AG04449 (cell line): Measurements from ENCODE around the gene ZNF74.

Experiments
- CTCF ChIA-PET: fragments of 350-600 bp; formaldehyde crosslinking; extraction: SDS; loops from one replicate; lab custom pipeline; 2021; ENCODE audit warnings: antibody characterized with exemption; lab: Yijun Ruan, JAX
- POLR2A ChIA-PET: fragments of 400-600, 350-600 bp; formaldehyde crosslinking; extraction: SDS; loops from one replicate; lab custom pipeline; 2020; ENCODE audit warnings: antibody characterized with exemption, inconsistent platforms; lab: Yijun Ruan, JAX
- DNase-seq: peaks from one replicate; pipeline ENCODE4 v3.0.0-alpha.2; 2010; ENCODE audit warnings: low read depth, low spot score
- H3K4me3 ChIP-seq: 2 replicates; pipeline ENCODE4 v1.5.1; 2011; ENCODE audit warnings: low read depth, mild to moderate bottlenecking, control low read depth, low read length
- CTCF ChIP-seq: IDR thresholded peaks from one replicate; pipeline ENCODE4 v1.5.1; 2011; ENCODE audit warnings: mild to moderate bottlenecking, moderate library complexity, low read length, control low read depth, inconsistent platforms; ENCODE audit not compliant: insufficient read depth; ENCODE audit errors: missing control alignments

Gene ZNF74

GRCh38 chr22:20418211-20418788, 24.3 kb downstream of the ZNF74 start:
- ChIA-PET POLR2A (interaction anchor here (0.6 to 1.1 kb wide), 5 partner anchors 24 to 285 kb away, joined by 3 to 7 read pairs (median 4); no protein-coding TSS in a partner anchor), CTCF (interaction anchor here (0.6 to 5.5 kb wide), 38 partner anchors 9 to 324 kb away, joined by 3 to 152 read pairs (median 4); partner anchors contain the start of genes MED15 and ZNF74)
- H3K4me3 ChIP-seq = peak overlapping the region; percentile 56
- DNase-seq = no peak
- TF ChIP-seq CTCF = peak; percentile 74

- DNase-seq = no peak
- no peak for TF ChIP-seq CTCF
- no peak overlapping the region for H3K4me3 ChIP-seq
- ChIA-PET POLR2A (no interaction called here), CTCF (interaction anchor here (1.2 to 5.5 kb wide), 8 partner anchors 11 to 187 kb away, joined by 3 to 152 read pairs (median 14); no protein-coding TSS in a partner anchor)
Measured at GRCh38 chr22:20419664-20419951, 25.7 kb downstream of the ZNF74 start.

GRCh38 chr22:20420157-20420842, 26.3 kb downstream of the ZNF74 start:
- ChIA-PET CTCF (interaction anchor here (4.8 to 5.5 kb wide), 2 partner anchors 12 to 35 kb away, joined by 38 to 152 read pairs; no protein-coding TSS in a partner anchor), POLR2A (no interaction called here)
- DNase-seq = no peak
- no peak for TF ChIP-seq CTCF
- H3K4me3 ChIP-seq = no peak overlapping the region

GRCh38 chr22:20421507-20421874, 27.5 kb downstream of the ZNF74 start:
- POLR2A ChIA-PET = interaction anchor here (1.0 kb wide), 1 partner anchor 98 kb away, joined by 4 read pairs; no protein-coding TSS in a partner anchor
- CTCF ChIA-PET = interaction anchor here (1.1 to 3.7 kb wide), 3 partner anchors 9 to 33 kb away, joined by 3 to 11 read pairs (median 5); no protein-coding TSS in a partner anchor
- no peak overlapping the region for H3K4me3 ChIP-seq
- TF ChIP-seq CTCF = no peak
- no peak for DNase-seq

- TF ChIP-seq CTCF = no peak
- no peak overlapping the region for H3K4me3 ChIP-seq
- POLR2A ChIA-PET = interaction anchor here (1.5 kb wide), 1 partner anchor 16 kb away, joined by 5 read pairs; no protein-coding TSS in a partner anchor
- CTCF ChIA-PET = interaction anchor here (0.7 to 3.7 kb wide), 7 partner anchors 10 to 153 kb away, joined by 3 to 11 read pairs (median 3); no protein-coding TSS in a partner anchor
- peak; percentile 38 for DNase-seq
Measured at GRCh38 chr22:20422271-20423007, 28.5 kb downstream of the ZNF74 start.
